HG03139 (cell line): Measurements from ENCODE around the gene DENND6A.
A peak's percentile ranks its signal among the peaks of the same experiment; 100 is the strongest.
"Not testable (repeated sequence)": the region's sequence is repeated elsewhere in the genome, so short reads cannot be mapped to it uniquely, and the experiment has no call there.

Experiments used
- ATAC-seq: cut with Tn5 transposase; IDR thresholded peaks from one replicate; pipeline ENCODE4 v1.9.1; 2021; ENCODE audit not compliant: unreplicated experiment

Gene DENND6A

DNA sequence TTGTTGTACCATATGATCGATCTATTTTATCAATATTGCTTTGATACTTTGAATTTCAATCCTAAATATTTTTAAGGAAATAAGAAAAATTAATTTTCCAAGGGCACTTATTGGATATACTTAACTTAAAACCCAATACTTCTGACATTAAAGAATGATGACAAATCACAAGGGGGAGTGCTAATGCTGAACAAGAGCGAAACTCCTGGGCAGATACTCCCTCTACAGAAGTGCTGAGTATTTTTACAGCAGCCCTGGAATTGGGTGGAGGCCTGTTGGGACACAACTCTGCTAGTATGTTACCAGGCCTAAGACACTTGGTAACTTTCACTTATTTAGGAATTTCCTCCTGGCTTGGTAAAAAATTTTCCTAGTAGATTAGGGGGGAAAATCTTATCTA is 46.2 kb downstream of the DENND6A start:
- no peak for ATAC-seq

DNA sequence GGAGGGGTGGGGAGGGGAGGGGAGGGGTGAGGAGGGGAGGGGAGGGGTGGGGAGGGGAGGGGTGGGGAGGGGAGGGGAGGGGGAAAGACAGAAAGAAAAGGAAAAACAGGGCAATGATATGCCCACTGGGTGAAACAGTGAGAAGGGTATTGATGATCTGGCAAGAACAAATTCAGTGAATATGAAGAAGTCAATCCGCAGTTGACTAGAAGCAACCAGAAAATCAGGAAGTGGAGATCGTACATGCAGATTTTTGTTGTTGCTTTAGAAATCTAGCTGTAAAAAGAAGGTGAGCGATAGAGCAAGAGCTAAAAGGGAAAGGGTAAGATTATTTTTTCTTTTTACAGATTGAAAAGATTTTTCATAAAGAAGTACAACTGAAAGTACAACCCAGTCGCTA is 48.1 kb downstream of the DENND6A start:
- ATAC-seq: no peak

DNA sequence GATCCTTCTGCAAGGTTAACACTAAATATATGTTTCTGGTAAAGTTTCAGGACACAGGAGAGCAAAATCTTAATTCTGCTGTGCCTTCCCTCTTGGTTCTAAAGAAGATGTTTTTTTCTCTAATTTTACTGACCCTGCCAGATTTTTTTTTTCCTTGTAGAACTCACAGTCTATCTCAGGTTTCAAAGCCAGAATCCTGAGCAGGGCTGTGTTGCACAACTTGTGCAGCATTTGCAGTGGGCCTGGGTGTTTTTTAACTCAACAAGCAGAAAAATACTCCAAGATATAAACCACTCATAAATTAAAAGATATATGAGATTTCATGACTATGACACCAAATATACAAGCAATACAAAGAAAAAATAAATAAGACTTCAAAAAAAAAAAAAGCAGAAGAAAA is 55.5 kb downstream of the DENND6A start:
- no peak for ATAC-seq

DNA sequence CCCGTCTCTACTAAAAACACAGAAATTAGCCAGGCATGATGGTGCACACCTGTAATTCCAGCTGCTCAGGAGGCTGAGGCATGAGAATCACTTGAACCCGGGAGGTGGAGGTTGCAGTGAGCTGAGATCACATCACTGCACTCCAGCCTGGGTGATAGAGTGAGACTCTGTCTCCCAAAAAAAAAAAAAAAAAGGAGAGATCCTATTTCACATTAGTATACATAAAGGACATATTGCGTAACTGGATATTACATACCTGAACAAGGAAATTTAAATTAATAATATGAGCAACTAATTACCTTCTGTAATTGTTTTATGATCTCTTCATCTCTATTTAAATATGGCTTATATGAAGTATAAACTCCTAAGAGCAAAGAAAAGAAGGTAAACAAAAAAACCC is 58.6 kb downstream of the DENND6A start:
- not testable (repeated sequence) for ATAC-seq

DNA sequence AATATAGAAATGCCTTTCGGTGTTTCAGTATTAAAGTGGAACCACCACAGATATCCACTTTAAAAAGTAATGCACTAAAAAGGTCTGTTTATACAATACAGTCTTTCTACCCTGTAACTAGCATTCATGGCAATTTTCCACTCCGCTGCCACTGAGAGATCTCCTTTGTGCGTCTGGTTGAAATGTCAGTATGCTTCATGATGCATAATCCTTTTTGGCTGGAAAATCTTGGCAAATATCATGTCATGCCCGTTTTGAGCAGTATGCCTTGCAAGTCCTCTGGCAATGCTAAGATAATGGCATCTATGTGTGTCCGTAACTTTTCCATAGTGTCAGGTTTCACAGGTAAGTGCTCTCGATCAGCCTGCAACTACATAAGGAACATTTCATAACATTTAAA is 64.9 kb downstream of the DENND6A start:
- no peak for ATAC-seq

DNA sequence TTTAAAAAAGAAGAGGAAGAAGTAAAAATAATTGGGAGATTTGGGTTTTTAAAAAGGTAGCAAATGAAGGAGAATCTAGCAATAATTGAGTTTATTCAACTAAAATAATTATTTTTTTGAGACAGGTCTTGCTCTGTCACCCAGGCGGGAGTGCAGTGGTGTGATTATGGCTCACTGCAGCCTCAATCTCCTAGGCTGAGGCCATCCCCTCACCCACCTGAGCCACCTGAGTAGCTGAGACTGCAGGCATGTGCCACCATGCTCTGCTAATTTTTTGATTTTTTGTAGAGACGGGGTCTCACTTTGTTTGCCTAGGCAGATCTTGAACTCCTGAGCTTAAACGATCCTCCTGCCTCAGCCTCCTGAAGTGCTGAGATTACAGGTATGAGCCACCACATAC is 68.1 kb downstream of the DENND6A start:
- ATAC-seq: no peak

DNA sequence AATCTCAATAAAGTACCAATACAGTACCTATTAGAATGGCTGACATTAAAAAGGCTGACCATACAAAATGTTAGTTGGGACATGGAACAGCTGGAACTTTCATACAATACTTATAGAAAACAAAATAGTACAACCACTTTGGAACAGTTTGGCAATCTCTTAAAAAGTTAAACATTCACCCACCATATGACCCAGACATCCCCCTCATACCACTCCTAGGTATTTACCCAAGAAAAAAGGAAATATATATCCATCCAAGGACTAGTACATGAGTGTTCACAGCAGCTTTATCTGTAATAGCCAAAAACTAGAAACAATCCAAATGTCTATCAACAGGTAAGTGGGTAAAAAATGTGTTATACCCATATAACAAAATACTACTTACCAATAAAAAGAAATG is 70.5 kb downstream of the DENND6A start:
- no peak for ATAC-seq

DNA sequence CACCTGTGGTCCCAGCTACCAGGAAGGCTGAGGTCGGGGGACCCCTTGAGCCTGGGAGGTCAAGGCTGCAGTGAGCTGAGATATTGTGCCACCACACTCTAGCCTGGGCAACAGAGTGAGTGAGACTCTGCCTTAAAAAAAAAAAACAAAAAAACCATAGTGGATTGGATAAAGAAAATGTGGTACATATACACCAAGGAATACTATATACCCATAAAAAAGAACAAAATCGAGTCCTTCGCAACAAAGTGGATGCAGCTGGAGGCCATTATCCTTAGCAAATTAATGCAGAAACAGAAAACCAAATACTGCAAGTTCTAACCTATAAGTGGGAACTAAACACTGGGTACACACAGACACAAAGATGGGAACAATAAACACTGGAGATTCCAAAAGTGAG is 75.1 kb downstream of the DENND6A start:
- no peak for ATAC-seq

DNA sequence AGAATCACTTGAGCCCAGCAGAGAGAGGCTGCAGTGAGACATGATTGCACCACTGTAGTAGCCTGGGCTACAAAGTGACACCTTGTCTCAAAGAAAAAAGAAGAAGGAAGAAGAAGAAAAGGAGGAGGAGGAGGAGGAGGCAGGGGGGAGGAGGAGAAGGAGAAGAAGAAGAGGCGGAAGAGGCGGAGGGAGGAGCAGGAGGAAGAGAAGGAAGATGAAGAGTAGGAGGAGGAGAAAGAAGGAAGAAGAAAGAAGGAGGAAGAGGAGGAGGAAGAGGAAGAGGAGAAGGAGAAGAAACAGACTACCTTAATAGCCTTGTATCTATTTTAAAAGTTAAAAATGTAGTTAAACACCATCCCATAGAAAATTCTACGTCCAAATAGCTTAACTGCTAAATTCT is 76.6 kb downstream of the DENND6A start:
- ATAC-seq: no peak

DNA sequence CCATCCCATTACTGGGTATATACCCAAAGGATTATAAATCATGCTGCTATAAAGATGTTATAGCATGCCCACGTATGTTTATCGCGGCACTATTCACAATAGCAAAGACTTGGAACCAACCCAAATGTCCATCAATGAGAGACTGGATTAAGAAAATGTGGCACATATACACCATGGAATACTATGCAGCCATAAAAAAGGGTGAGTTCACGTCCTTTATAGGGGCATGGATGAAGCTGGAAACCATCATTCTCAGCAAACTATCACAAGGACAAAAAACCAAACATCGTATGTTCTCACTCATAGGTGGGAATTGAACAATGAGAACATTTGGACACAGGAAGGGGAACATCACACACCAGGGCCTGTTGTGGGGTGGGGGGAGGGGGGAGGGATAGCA is 81.0 kb downstream of the DENND6A start:
- not testable (repeated sequence) for ATAC-seq

DNA sequence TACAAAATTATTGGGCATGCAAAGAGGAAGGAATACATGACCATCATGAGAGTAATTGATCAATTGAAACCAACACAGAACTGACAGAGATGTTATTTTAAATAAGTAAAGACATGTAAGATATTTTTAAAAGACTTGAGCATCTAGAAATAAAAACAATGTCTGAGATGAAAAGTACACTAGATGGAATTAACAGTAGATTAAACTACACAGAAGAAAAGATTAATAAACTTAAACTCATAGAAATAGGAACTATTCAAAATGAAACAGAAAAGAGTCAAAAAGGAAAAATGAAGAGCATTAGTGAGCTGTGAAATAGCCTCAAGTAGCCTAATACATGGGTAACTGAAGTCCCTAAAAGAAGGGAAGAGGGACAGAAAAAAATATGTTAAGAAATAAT is 87.2 kb downstream of the DENND6A start:
- ATAC-seq: no peak

DNA sequence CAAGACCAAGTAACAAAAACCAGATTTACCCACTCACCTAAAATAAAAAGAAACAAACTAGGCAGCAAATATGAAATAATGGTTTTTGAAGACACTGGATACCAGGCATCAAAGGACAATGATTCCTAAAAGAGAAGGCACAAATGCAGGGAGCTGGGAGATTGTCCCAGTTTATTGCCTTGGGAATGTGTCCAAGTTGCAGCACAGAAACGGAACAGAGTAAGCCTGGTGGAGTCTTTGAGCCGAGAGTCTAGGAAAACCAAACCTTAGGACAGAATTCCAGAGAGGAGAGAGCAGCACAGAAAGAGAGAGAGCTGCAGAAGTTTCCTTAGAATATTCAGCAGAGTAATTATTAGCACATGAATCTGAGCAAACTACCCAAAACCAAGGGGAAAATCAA is 87.9 kb downstream of the DENND6A start:
- no peak for ATAC-seq

DNA sequence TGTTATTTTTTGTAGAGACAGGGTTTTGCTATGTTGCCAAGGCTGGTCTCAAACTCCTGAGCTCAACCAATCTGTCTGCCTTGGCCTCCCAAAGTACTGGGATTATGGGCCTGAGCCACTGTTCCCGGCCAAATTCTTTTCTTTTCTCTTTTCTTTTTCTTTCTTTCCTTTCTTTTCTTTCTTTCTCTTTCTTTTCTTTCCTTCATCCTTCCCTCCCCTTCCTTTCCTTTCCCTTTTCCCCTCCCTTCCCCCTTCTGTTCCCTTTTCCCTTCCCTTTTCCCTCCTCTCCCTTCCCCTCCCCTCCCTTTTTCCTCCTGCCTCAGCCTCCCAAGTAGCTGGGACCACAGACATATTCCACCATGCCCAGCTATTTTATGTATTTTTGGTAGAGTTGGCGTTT is 92.7 kb downstream of the DENND6A start:
- no peak for ATAC-seq

DNA sequence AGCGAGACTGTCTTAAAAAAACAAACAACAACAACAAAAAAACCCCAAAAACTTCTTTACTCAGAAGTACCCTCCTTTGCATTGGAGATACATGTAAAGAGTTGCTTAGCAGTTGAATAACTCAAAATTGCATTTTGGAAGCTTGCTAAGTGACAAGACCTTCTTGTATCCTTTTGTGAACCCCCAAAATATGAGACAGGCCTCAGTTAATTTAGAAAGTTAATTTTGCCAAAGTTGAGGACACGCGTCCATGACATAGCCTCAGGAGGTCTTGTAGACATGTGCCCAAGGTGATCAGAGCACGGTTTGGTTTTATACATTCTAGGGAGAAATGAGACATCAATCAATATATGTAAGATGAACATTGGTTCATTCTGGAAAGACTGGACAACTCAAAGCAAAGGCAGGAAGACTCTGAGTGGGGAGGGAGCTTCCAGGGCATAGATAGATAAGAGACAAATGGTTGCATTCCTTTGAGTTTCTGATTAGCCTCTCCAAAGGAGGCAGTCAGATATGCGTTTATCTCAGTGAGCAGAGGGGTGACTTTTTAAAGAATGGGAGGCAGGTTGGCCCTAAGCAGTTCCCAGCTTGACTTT is 94.0 kb downstream of the DENND6A start:
- no peak for ATAC-seq

DNA sequence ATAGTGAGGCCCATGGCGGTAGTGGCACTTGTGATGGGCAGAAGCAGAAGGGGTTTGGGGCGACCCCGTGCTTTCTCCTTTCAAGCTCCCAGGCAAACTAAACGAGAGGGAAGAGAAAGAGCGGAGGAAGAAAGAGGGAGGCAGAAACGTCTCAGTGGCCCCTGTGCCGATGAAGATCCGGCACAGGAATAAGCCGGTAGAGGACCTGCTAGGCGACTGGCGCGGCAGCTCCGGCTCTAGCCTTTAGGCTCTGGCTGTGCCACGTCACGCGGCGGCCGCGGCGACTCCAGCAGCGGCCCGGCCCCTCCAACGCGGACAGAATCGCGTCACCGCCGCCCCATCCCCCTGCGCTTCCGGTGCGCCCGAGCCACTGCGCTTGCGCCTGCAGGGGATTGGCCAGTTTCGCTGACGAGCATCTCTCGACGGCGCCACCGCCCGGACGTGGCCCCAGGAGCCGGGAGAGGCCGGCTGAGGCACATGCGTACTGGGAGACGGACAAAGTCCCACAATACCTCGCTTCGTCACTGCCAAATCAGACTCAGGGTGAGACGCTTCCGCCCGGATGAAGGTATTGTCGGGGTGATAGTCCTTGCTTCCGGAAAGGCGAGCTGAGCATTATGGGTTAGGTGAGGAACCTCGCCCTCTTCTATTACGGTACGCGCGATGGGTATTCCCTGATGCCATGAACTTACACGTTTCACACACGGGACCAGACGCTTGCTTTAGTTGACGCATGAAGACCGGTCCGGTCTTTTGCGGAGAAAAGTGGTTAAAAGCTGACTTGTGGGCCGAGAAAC is 95.6 kb downstream of the DENND6A start, which contains the start of gene ARF4:
Gene ARF4, minus strand, starts transcription at position 218 of the 797 bp plus-strand sequence. Its CDS starts 204 bp downstream, at position 14.
- peak; percentile 93 for ATAC-seq

DNA sequence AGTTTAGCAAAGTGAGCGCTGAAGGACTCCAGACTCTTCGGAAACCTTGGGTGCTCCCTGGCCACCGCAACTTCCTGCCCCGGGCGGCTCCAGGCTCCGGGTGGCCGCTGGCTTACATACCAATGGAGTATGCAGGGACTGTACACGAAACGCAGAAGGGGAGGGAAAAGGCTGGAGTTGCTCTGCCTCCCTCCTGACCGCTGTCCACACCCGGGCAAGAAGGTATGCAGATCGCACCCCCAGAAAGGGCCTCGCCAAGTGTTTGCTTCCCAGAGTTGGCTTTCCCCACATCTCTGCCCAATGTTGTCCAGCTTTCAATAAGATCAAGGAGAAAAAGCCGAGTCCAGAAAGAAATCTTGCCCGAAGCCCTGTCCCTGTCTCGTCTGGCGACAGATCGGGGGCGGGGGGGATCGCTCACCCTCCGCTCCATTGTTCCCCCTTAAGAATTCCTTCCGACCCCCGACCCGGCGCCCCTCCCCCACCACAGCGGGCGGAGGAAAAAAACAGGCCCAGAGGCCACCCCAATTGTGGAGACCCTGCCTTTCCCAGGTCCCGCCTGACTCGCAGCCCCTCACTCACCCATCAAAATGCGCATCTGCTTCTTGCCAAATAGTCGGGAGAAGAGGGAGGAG is 96.3 kb downstream of the DENND6A start:
- no peak for ATAC-seq

DNA sequence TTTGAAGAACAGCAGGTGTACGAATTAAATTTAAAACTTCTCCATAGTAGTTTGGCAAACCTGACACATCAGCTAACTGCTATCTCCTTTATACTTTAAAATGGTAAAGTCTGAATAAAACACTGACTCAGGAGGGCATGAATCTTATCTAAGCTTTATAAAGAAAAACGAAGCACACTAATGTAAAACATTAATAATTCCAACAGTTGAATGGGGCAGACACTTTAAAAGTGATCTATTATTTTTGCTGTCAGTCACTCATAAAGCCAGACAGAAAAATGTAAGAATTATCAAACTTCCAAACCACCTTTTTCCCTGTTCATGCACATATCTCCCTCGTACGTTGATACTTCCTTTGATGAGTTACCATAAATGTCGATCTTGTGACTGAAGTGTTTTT is 98.3 kb downstream of the DENND6A start:
- no peak for ATAC-seq

DNA sequence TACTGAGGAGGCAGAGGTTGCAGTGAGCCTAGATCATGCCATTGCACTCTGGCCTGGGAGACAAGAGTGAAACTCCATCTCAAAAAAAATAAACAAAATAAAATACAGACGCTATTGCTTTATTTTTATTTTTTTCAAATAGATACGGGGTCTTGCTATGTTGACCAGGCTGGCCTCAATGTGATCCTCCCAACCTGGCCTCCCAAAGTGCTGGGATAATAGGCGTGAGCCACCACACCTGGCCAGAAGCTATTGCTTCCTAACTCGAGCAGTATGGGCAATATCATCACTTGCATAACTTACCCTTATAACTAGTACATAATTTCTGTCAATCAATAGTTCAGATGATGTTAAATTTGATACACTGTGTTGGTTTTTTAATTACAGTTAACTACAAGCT is 98.7 kb downstream of the DENND6A start:
- ATAC-seq: no peak

DNA sequence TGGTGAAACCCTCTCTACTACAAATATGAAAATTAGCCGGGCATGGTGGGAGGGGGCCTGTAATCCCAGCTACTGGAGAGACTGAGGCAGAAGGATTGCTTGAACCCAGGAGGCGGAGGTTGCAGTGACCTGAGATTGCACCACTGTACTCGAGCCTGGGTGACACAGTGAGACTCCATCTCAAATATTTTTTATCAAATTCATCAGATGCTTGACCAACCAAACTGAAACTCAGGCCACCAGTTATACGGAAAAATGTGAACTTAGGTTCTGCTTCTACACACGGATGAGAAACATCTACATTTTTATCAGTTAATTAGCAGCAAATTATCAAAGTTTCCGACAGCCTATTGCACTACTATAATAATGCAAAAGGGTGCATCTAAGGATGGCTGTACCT is 100.6 kb downstream of the DENND6A start:
- ATAC-seq: no peak

DNA sequence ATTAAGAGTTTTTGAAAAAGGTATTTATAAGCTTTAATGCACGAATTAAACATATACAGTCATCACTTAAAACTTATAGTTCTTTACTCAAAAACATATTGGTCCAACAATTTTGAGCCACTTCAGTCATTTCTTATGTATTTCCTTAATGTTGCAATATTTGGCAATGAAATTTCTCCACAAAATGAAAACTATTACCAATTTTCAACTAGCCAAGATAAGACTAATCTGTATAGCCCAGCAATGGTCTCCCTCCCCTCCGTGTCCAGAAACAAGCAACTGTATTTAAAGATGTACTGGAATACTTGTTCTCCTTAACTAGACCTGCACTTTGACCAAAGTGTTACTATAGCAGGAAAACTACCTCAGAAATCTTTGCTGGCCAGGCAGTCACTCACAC is 105.0 kb downstream of the DENND6A start:
- ATAC-seq: no peak

DNA sequence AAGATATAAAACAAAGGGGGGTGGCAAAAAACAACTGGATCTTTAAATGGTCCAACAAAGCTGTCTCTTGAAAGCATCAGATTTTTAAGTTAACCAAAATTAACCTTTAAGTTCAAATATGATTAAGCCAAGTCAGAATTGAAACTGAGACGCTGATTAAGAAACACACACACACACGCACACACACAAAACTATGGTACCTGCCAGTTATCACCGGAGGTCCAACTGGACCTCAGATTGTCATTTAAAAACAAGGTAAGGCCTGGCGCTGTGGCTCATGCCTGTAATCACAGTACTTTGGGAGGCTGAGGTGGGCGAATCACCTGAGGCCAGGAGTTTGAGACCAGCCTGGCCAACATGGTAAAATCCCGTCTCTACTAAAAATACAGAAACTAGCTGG is 106.1 kb downstream of the DENND6A start:
- ATAC-seq: no peak

DNA sequence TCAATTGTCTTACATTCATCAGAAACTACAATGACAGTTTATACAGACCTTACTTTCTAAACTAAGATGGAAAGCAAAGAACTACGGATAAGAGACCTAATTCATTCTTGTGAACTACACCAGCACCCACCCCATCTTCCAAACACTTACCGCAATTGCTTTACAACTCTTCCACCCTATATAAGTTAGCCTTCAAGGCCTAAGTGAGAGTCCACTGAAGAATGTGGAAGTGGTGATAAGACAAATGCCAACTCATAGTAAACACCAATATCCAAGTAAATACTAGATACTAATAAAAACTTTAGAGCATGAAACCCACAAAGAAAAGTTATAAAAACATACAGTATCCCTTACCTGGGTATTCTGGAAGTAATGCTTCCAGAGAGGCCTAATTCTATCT is 109.3 kb downstream of the DENND6A start:
- ATAC-seq: no peak
